SK-N-SH treated with all-trans-retinoic acid at 6 μM for 48 hours (cell line): ENCODE results near the gene CCR9.

ENCODE experiments used
- ATAC-seq: fragments of 200-7000 bp; cut with Tn5 transposase; 3 replicates; pipeline ENCODE4 v1.9.1; 2020; ENCODE audit warnings: mild to moderate bottlenecking, moderate library complexity
- ARNTL ChIP-seq: fragments of 450-650 bp; formaldehyde crosslinking; IDR thresholded peaks from 2 replicates; pipeline ENCODE4 v1.5.0; 2020; ENCODE audit warnings: low read depth, mild to moderate bottlenecking, moderate library complexity, borderline replicate concordance
- CSDC2 ChIP-seq: fragments of 250-450 bp; sonication (Bioruptor Pico); IDR thresholded peaks from 2 replicates; pipeline ENCODE4 v1.5.0; 2020; ENCODE audit warnings: mild to moderate bottlenecking, moderate library complexity
- ESRRG ChIP-seq: fragments of 250-450 bp; sonication (Bioruptor Pico); IDR thresholded peaks from 2 replicates; pipeline ENCODE4 v1.6.1; 2021; ENCODE audit warnings: mild to moderate bottlenecking
- GLIS3 ChIP-seq: fragments of 250-450 bp; sonication (Bioruptor Pico); IDR thresholded peaks from 2 replicates; pipeline ENCODE4 v1.5.0; 2020; ENCODE audit warnings: mild to moderate bottlenecking, moderate library complexity
- ISL1 ChIP-seq: fragments of 250-450 bp; sonication (Bioruptor Pico); IDR thresholded peaks from 2 replicates; pipeline ENCODE4 v2.1.2; 2022; ENCODE audit warnings: mild to moderate bottlenecking, moderate library complexity
- OSR1 ChIP-seq: fragments of 250-450 bp; sonication (Bioruptor Pico); IDR thresholded peaks from 2 replicates; pipeline ENCODE4 v1.8.0; 2022; ENCODE audit warnings: moderate library complexity, mild to moderate bottlenecking, inconsistent platforms
- PPARA ChIP-seq: fragments of 250-450 bp; sonication (Bioruptor Pico); IDR thresholded peaks from 2 replicates; pipeline ENCODE4 v1.5.0; 2020; ENCODE audit warnings: mild to moderate bottlenecking, borderline replicate concordance
- RARB ChIP-seq: fragments of 250-450 bp; sonication (Bioruptor Pico); IDR thresholded peaks from 2 replicates; pipeline ENCODE4 v1.8.0; 2021; ENCODE audit warnings: mild to moderate bottlenecking, moderate library complexity
- SNAI2 ChIP-seq: fragments of 250-450 bp; sonication (Bioruptor Pico); IDR thresholded peaks from 2 replicates; pipeline ENCODE4 v1.5.0; 2020; ENCODE audit warnings: mild to moderate bottlenecking, moderate library complexity
- TCF4 ChIP-seq: fragments of 250-450 bp; sonication (Bioruptor Pico); IDR thresholded peaks from 2 replicates; pipeline ENCODE4 v1.8.0; 2021; ENCODE audit warnings: mild to moderate bottlenecking, moderate library complexity, borderline replicate concordance
- TOX ChIP-seq: fragments of 250-450 bp; sonication (Bioruptor Pico); IDR thresholded peaks from 2 replicates; pipeline ENCODE4 v1.8.0; 2021; ENCODE audit warnings: mild to moderate bottlenecking, moderate library complexity, borderline replicate concordance
- ZC3H10 ChIP-seq: fragments of 250-450 bp; sonication (Bioruptor Pico); IDR thresholded peaks from 2 replicates; pipeline ENCODE4 v1.5.1; 2021; ENCODE audit warnings: mild to moderate bottlenecking, moderate library complexity
- ZFP3 ChIP-seq: fragments of 250-450 bp; sonication (Bioruptor Pico); IDR thresholded peaks from 2 replicates; pipeline ENCODE4 v1.5.0; 2020; ENCODE audit warnings: mild to moderate bottlenecking, moderate library complexity
- ZFP30 ChIP-seq: fragments of 450-650 bp; formaldehyde crosslinking; IDR thresholded peaks from 2 replicates; pipeline ENCODE4 v1.5.0; 2022; ENCODE audit warnings: mild to moderate bottlenecking, moderate library complexity
- ZNF565 ChIP-seq: fragments of 450-650 bp; formaldehyde crosslinking; conservative IDR thresholded peaks from 2 replicates; pipeline ENCODE4 v1.5.0; 2020; ENCODE audit warnings: low read depth, mild to moderate bottlenecking, moderate library complexity
- ZNF70 ChIP-seq: fragments of 450-650 bp; formaldehyde crosslinking; IDR thresholded peaks from 2 replicates; pipeline ENCODE4 v1.5.0; 2020; ENCODE audit warnings: mild to moderate bottlenecking, moderate library complexity
- TF ChIP-seq, protein P1 (sequence below): fragments of 250-450 bp; sonication (Bioruptor Pico); IDR thresholded peaks from 2 replicates; pipeline ENCODE4 v1.5.1; 2020; ENCODE audit warnings: low read depth, mild to moderate bottlenecking, moderate library complexity
- TF ChIP-seq, protein P2 (sequence below): fragments of 250-450 bp; sonication (Bioruptor Pico); IDR thresholded peaks from 2 replicates; pipeline ENCODE4 v1.8.0; 2021; ENCODE audit warnings: low read depth, mild to moderate bottlenecking, moderate library complexity, borderline replicate concordance
- TF ChIP-seq, protein P3 (sequence below): fragments of 250-450 bp; sonication (Bioruptor Pico); IDR thresholded peaks from 2 replicates; pipeline ENCODE4 v1.8.0; 2020; ENCODE audit warnings: mild to moderate bottlenecking, moderate library complexity, borderline replicate concordance

Gene CCR9

DNA sequence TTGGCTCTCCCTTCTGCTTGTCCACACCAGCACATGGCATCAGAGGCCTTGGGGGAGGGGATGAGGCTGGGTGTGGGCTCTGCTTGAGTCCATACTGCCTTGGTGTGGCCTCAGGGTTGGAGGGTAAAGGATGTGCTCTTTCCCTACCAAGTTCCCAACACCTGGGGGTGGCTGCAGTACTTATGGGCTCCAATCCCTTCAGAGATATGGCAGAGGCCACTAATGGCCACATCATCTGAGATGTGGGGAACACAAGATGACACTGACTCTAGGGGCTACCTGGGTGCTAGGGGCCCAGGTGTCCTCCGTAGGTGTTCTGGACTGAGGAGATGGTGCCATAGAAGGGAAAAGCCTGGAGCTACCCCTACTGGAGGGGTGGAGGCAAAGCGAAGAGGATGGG is 63.8 kb downstream of the CCR9 start:
- no peak for ATAC-seq
- TF ChIP-seq TOX (CRISPR knock-in tag) (no peak), ZFP3 (CRISPR knock-in tag) (no peak), ZFP30 (CRISPR knock-in tag) (no peak), ZNF565 (CRISPR knock-in tag) (no peak), ARNTL (no peak), ZC3H10 (no peak), SNAI2 (CRISPR knock-in tag) (no peak)
- TF ChIP-seq, protein P1, sequence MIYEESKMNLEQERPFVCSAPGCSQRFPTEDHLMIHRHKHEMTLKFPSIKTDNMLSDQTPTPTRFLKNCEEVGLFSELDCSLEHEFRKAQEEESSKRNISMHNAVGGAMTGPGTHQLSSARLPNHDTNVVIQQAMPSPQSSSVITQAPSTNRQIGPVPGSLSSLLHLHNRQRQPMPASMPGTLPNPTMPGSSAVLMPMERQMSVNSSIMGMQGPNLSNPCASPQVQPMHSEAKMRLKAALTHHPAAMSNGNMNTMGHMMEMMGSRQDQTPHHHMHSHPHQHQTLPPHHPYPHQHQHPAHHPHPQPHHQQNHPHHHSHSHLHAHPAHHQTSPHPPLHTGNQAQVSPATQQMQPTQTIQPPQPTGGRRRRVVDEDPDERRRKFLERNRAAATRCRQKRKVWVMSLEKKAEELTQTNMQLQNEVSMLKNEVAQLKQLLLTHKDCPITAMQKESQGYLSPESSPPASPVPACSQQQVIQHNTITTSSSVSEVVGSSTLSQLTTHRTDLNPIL (CRISPR knock-in tag) = no peak
- TF ChIP-seq, protein P2, sequence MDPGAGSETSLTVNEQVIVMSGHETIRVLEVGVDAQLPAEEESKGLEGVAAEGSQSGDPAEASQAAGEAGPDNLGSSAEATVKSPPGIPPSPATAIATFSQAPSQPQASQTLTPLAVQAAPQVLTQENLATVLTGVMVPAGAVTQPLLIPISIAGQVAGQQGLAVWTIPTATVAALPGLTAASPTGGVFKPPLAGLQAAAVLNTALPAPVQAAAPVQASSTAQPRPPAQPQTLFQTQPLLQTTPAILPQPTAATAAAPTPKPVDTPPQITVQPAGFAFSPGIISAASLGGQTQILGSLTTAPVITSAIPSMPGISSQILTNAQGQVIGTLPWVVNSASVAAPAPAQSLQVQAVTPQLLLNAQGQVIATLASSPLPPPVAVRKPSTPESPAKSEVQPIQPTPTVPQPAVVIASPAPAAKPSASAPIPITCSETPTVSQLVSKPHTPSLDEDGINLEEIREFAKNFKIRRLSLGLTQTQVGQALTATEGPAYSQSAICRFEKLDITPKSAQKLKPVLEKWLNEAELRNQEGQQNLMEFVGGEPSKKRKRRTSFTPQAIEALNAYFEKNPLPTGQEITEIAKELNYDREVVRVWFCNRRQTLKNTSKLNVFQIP (CRISPR knock-in tag) = no peak
- TF ChIP-seq, all 23 proteins: peak for 0

DNA sequence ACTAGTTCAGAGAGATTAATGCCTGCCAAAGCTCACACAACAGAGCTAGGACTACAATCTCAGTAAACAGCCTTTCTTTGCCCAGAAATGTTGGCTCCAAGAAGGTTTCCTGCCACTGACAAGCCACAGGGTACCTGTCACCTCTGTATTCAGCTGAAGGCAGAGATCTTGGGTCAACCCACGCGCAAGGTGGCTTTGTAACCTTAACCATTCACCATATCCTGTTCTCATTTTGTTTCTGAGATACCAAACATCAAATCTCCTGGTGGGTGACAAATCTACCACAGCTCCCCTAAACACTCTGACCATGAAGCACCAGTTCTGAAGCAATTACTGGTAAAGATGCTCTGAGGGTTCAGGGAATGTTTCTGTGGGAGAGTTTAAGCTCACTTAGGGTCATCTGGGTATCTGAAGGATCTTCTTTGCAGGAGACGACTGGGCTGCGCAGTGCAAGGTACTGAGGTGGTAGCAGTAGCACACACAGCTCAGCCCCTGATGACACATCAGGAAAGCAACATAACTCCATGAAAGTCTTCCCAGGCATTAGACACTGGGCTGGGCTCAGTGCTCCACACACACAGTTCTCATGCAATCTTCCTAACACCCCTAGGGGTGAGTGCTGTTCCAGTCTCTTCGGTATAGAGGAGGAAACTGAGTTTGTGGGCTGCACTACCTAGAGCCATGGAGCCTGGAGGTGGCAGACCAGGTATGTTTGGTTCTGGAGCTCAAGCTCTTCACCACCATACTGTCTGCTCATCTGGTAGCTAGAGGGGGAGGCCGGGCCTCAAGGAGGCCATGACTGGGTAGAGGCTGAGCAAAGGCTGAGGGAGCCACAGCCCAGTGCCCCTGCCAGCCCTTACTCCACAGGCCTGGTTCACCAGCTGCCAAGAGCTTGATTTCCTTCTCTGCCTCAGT is 64.6 kb downstream of the CCR9 start:
- TF ChIP-seq GLIS3 (CRISPR knock-in tag) (no peak), ZFP30 (CRISPR knock-in tag) (no peak), ZNF70 (CRISPR knock-in tag) (no peak), ISL1 (CRISPR knock-in tag) (no peak), SNAI2 (CRISPR knock-in tag) (no peak), TOX (CRISPR knock-in tag) (no peak), ESRRG (CRISPR knock-in tag) (no peak), OSR1 (CRISPR knock-in tag) (no peak)
- TF ChIP-seq, protein P3, sequence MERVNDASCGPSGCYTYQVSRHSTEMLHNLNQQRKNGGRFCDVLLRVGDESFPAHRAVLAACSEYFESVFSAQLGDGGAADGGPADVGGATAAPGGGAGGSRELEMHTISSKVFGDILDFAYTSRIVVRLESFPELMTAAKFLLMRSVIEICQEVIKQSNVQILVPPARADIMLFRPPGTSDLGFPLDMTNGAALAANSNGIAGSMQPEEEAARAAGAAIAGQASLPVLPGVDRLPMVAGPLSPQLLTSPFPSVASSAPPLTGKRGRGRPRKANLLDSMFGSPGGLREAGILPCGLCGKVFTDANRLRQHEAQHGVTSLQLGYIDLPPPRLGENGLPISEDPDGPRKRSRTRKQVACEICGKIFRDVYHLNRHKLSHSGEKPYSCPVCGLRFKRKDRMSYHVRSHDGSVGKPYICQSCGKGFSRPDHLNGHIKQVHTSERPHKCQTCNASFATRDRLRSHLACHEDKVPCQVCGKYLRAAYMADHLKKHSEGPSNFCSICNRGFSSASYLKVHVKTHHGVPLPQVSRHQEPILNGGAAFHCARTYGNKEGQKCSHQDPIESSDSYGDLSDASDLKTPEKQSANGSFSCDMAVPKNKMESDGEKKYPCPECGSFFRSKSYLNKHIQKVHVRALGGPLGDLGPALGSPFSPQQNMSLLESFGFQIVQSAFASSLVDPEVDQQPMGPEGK (CRISPR knock-in tag) = no peak
- TF ChIP-seq, protein P1 (CRISPR knock-in tag) = no peak
- ATAC-seq = no peak

DNA sequence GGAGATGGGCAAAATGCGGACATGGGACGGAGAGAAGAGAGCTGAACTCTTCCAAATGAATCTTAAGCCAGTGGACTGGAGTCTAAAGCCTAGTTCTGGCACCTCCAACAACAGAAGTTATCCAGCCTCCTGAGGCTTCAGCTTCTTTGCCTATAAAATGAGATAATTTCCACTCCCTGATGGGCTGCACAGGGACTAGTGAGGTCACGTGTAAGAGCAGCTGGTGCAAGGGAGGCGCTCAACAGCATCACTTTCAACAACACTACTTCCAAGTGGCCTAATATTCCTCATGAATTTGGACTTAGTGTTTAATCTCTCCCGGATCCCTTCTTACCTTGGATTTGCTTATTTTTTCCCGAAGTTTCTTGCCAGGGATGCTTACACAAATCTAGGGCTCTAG is 65.6 kb downstream of the CCR9 start:
- no peak for ATAC-seq
- TF ChIP-seq ZC3H10 = no peak
- TF ChIP-seq, protein P1 (CRISPR knock-in tag) = no peak
- TF ChIP-seq, protein P3 (CRISPR knock-in tag) = no peak
- TF ChIP-seq ZFP3 (CRISPR knock-in tag) = no peak
- no peak for TF ChIP-seq CSDC2 (CRISPR knock-in tag)
- TF ChIP-seq ISL1 (CRISPR knock-in tag) = no peak
- no peak for TF ChIP-seq ZNF565 (CRISPR knock-in tag)
- no peak for TF ChIP-seq ZNF70 (CRISPR knock-in tag)
- TF ChIP-seq, protein P2 (CRISPR knock-in tag) = no peak
- no peak for TF ChIP-seq PPARA (CRISPR knock-in tag)
- TF ChIP-seq SNAI2 (CRISPR knock-in tag) = no peak
- TF ChIP-seq RARB (CRISPR knock-in tag) = no peak
- no peak for TF ChIP-seq GLIS3 (CRISPR knock-in tag)
- no peak for TF ChIP-seq ZFP30 (CRISPR knock-in tag)
- no peak for TF ChIP-seq TCF4 (CRISPR knock-in tag)
